Panc1 (cell line): ENCODE data around the gene NBPF1. TPM values are rescaled to one million over a fixed set of nuclear protein-coding genes. Genes with fewer than 3 reads are reported as not detected.
"Not testable (repeated sequence)": the region's sequence is repeated elsewhere in the genome, so short reads cannot be mapped to it uniquely, and the experiment has no call there.

Experiments used
- ATAC-seq: fragments of 200-7000 bp; cut with Tn5 transposase; 2 replicates; pipeline ENCODE4 v1.9.1; 2020; ENCODE audit warnings: mild to moderate bottlenecking, moderate library complexity
- BruUV-seq: library from RNA; stranded (reverse); fragments of 400-500 nt; replicated peaks from 2 replicates; lab custom pipeline; 2021; lab: Mats Ljungman, UMichigan
- CTCF ChIA-PET: fragments of 300-600 bp; sonication (Branson Sonifier 250); formaldehyde crosslinking; loops from one replicate; lab custom pipeline; 2022; ENCODE audit warnings: antibody characterized with exemption; lab: Charles Lee
- POLR2A ChIA-PET: fragments of 300-600 bp; sonication (Branson Sonifier 250); formaldehyde crosslinking; loops from one replicate; lab custom pipeline; 2022; ENCODE audit warnings: antibody characterized with exemption; lab: Charles Lee
- DNase-seq: peaks from one replicate; pipeline ENCODE4 v3.0.0-alpha.2; 2010; ENCODE audit warnings: low read depth, low spot score
- H3K27ac ChIP-seq: 2 replicates; pipeline ENCODE4 v1.5.1; 2011; ENCODE audit warnings: mild to moderate bottlenecking, low read length, inconsistent platforms
- H3K27me3 ChIP-seq: fragments of 200-500 bp; sonication (Bioruptor generic); 2 replicates; pipeline ENCODE4 v1.6.0; 2014; ENCODE audit warnings: low read length, inconsistent platforms; ENCODE audit not compliant: control insufficient read depth, insufficient read depth
- H3K36me3 ChIP-seq: fragments of 200-500 bp; sonication (Bioruptor generic); 2 replicates; pipeline ENCODE4 v1.5.1; 2014; ENCODE audit warnings: inconsistent platforms, mild to moderate bottlenecking, low read length, moderate library complexity; ENCODE audit not compliant: control insufficient read depth, insufficient read depth
- H3K4me1 ChIP-seq: 2 replicates; pipeline ENCODE4 v1.5.1; 2011; ENCODE audit warnings: inconsistent platforms, mild to moderate bottlenecking, low read length, moderate library complexity; ENCODE audit not compliant: control insufficient read depth, insufficient read depth
- H3K4me3 ChIP-seq, 2 experiments: 2 replicates each; pipeline ENCODE4 v1.5.1; 2011 to 2012; ENCODE audit warnings: low read depth in 2 of 2, low read length in 2 of 2, mild to moderate bottlenecking in 2 of 2, inconsistent platforms in 1 of 2, moderate library complexity in 1 of 2
- H3K9me3 ChIP-seq: fragments of 200-500 bp; sonication (Bioruptor generic); 2 replicates; pipeline ENCODE4 v1.5.1; 2014; ENCODE audit warnings: low read depth, mild to moderate bottlenecking, inconsistent platforms, low read length, moderate library complexity; ENCODE audit not compliant: control insufficient read depth, insufficient read depth
- CTCF ChIP-seq: fragments of 450-650 bp; IDR thresholded peaks from 2 replicates; pipeline ENCODE4 v1.5.1; 2017; ENCODE audit warnings: mild to moderate bottlenecking
- in situ Hi-C: cut with HindIII; loops from 2 replicates; pipeline ENCODE4 v1.10.0; 2016; ENCODE audit warnings: low sequenced_read_pairs, low pct_unique_long_range_greater_than_20kb
- intact Hi-C: fragments of 100-400 bp; cut with micrococcal nuclease; formaldehyde crosslinking; loops from one replicate; pipeline ENCODE4 v1.10.0; 2022; ENCODE audit not compliant: unreplicated experiment
- total RNA-seq: library from RNA; stranded (reverse); gene quantifications from one replicate; pipeline ENCODE4 v1.2.1, GENCODE V29; 2021; ENCODE audit not compliant: unreplicated experiment

Gene NBPF1
- total RNA-seq, 1 experiment from 2014 or later, result 73.2 TPM

DNA sequence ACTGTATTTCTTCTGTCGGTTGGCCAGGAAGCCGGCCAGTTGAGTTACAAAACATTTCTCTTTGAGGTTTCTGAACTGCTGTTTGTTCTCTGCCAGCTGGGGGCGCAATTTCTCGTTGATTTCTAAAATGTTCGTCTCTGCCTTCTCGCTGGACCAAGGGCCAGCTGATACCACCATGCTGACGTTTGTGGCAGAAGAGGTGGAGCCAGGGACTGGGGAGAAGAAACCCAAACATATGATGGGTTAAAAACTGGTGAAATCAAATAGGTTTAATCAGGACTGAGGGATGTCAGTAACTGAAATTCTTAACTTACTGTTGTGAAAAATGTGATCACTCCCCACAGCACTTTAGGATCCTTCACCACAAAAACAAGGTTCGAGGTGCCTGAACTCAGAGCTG lies 21.5 kb downstream of the NBPF1 start:
- intact Hi-C loops, ATAC-seq, H3K4me1 ChIP-seq, H3K36me3 ChIP-seq, DNase-seq, H3K4me3 ChIP-seq, POLR2A ChIA-PET, H3K9me3 ChIP-seq, CTCF ChIA-PET, H3K27ac ChIP-seq, BruUV-seq, H3K27me3 ChIP-seq, in situ Hi-C loops: not testable (repeated sequence)
- TF ChIP-seq CTCF, result peak; percentile 43

DNA sequence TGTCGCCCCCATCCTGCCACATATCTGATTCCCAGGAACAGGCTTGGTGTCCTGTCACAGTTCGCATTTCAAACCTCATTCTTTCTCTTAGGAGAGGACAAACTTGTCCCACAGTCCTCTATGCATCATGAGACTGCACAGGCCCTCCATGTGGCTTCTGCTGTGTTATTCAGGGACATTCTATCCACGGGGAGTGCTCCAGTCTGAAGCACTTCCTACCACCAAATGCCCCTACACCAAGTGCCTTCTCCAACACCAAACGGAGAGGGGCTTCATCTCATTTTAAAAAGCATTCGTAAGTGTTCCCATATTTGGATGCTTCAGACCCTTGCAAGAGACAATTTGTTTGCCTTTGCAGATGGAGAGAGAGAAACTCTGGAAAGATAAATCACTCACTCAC lies 25.3 kb downstream of the NBPF1 start:
- ATAC-seq, H3K4me1 ChIP-seq, H3K27me3 ChIP-seq, H3K9me3 ChIP-seq, H3K4me3 ChIP-seq, POLR2A ChIA-PET, intact Hi-C loops, H3K36me3 ChIP-seq, H3K27ac ChIP-seq, BruUV-seq, CTCF ChIA-PET, in situ Hi-C loops, DNase-seq: not testable (repeated sequence)

DNA sequence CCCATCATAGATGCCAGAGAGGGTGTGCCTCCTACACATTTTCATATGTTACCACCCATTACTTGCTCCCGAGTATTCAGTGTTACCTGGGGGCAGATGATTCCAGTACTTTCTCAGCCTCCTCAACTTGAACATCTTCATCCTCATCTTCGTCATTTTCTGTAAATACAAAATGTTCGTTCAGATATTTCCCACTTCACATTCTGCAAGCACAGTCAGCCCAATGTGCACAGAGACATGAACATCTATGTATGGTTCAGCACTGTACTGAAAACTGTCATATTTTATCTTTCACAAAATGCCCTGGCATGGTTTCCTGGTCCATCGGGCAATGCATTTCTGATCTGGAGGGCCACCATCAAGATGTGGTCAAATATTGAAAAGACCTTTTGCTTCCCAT lies 25.7 kb downstream of the NBPF1 start:
- POLR2A ChIA-PET, H3K4me1 ChIP-seq, H3K36me3 ChIP-seq, intact Hi-C loops, H3K9me3 ChIP-seq, H3K27ac ChIP-seq, BruUV-seq, H3K4me3 ChIP-seq, CTCF ChIA-PET, H3K27me3 ChIP-seq, DNase-seq, ATAC-seq, in situ Hi-C loops: not testable (repeated sequence)

GRCh38 chr1:16565324-16565723 lies 48.0 kb downstream of the NBPF1 start:
- CTCF ChIA-PET, H3K4me3 ChIP-seq, POLR2A ChIA-PET, H3K36me3 ChIP-seq, H3K9me3 ChIP-seq, H3K27ac ChIP-seq, DNase-seq, ATAC-seq, H3K4me1 ChIP-seq, in situ Hi-C loops, BruUV-seq, H3K27me3 ChIP-seq, intact Hi-C loops: not testable (repeated sequence)

DNA sequence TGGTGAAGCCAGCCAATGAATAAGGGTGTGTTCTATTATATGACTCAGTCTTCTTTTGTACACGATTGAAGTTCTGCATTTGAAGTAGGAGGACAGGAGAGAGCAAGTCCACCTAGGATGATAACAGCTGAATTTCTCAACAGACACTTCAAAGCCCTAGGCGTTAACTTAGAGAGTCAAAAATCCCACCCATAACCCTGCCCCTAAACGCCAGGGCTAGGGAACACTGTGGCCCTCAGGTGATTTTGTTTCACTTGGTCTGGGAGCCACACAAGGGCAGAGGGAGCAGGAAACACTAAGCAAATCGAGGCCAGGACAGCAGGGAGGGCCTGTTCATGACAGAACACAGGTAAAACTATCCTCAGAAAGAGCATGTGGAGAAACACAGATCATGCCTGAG lies 52.3 kb downstream of the NBPF1 start:
- intact Hi-C loops, ATAC-seq, POLR2A ChIA-PET: not testable (repeated sequence)

DNA sequence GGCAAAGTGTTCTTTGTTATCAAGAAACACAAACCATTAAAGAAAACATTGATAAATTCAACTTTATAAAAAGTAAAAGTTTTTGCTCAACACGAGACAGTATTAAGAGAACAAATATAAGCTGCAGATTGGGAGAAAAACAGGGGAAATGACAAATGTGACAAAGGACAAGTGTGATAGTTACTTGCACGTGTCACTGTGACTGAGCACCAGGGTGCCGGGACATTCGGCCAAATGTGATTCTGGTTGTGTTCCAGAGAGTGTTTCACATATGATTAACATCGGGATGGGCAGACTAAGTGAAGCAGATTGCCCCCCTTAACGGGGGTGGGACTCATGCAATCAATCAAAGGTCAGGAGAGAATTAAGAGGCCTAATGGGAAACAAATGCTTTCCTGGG lies 52.9 kb downstream of the NBPF1 start:
- intact Hi-C loops, result not testable (repeated sequence)

More for the DNA sequence above, 52.3 kb downstream of the NBPF1 start:
- H3K27me3 ChIP-seq, H3K4me3 ChIP-seq, H3K9me3 ChIP-seq, in situ Hi-C loops, H3K36me3 ChIP-seq, CTCF ChIA-PET, DNase-seq, H3K4me1 ChIP-seq, BruUV-seq, H3K27ac ChIP-seq: not testable (repeated sequence)

DNA sequence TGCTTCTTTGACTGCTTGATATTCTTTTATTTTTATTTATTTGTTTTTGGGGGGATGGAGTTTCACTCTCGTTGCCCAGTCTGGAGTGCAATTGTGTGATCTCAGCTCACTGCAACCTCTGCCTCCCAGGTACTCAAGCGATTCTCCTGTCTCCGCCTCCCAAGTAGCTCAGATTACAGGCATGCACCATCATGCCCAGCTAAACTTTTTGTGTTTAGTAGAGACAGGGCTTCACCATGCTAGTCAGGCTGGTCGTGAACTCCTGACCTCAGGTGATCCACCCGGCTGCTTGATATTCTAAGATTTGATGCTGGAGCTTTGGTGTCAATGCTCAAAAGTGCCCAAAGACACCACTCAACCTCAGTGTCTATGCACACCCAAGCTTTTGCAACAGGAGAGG lies 53.7 kb downstream of the NBPF1 start:
- intact Hi-C loops, H3K4me3 ChIP-seq, BruUV-seq, in situ Hi-C loops, ATAC-seq, DNase-seq, H3K27me3 ChIP-seq, CTCF ChIA-PET, POLR2A ChIA-PET, H3K9me3 ChIP-seq, H3K27ac ChIP-seq, H3K4me1 ChIP-seq, H3K36me3 ChIP-seq: not testable (repeated sequence)

More for the DNA sequence above, 52.9 kb downstream of the NBPF1 start:
- H3K4me3 ChIP-seq, H3K9me3 ChIP-seq, CTCF ChIA-PET, in situ Hi-C loops, H3K4me1 ChIP-seq, BruUV-seq, ATAC-seq, DNase-seq, H3K36me3 ChIP-seq, POLR2A ChIA-PET, H3K27me3 ChIP-seq, H3K27ac ChIP-seq: not testable (repeated sequence)
